K562 (cell line): ENCODE data around the gene COL11A2. TPM values are rescaled to one million over a fixed set of nuclear protein-coding genes. Genes with fewer than 3 reads are reported as not detected.

Source experiments
- ATAC-seq: fragments of 200-7000 bp; cut with Tn5 transposase; 3 replicates; pipeline ENCODE4 v1.9.1; 2020; ENCODE audit warnings: moderate library complexity
- BruUV-seq: library from RNA; stranded (reverse); fragments of 400-500 nt; replicated peaks from 2 replicates; lab custom pipeline; 2021; lab: Mats Ljungman, UMichigan
- CTCF ChIA-PET: fragments of 300-600 bp; formaldehyde crosslinking; extraction: SDS; loops from one replicate; lab custom pipeline; 2021; ENCODE audit warnings: low intra/inter-chr PET ratio; lab: Yijun Ruan, JAX
- POLR2A ChIA-PET: fragments of 300-600, 350-650 bp; sonication (Branson Sonifier 250); formaldehyde crosslinking; extraction: SDS; loops from one replicate; lab custom pipeline; 2021; ENCODE audit warnings: antibody characterized with exemption, inconsistent platforms; lab: Yijun Ruan, JAX
- DNase-seq, 4 experiments: peaks; one replicate each; pipeline versions ENCODE4 v3.0.0 to v3.0.0-alpha.2; 2011 to 2018; ENCODE audit warnings: low spot score in 3 of 4, mixed read lengths in 3 of 4; ENCODE audit errors: extremely low read depth in 1 of 4
- FAIRE-seq: peaks from 2 replicates; lab custom pipeline; 2011; peaks lifted over from hg19 to GRCh38; lab: Jason Lieb, UNC
- H2AFZ ChIP-seq: 2 replicates; pipeline ENCODE4 v1.6.0; 2011; ENCODE audit warnings: low read depth, low read length, control low read depth, inconsistent platforms
- H3K27ac ChIP-seq: fragments of 200-600 bp; 3 replicates; pipeline ENCODE4 v1.8.0; 2011; ENCODE audit warnings: low read depth, mild to moderate bottlenecking, control low read depth, inconsistent platforms, low read length, moderate library complexity, mixed read lengths; ENCODE audit errors: extremely low read depth
- H3K27me3 ChIP-seq, 2 experiments: fragments of 300-600 bp in 1 of 2; 2 replicates in 1 of 2; 3 replicates in 1 of 2; pipeline versions ENCODE4 v1.6.0 to v1.8.0; 2011; ENCODE audit warnings: inconsistent platforms in 2 of 2, low read length in 2 of 2, mild to moderate bottlenecking in 1 of 2, mixed read lengths in 1 of 2, moderate library complexity in 1 of 2; ENCODE audit not compliant: control insufficient read depth in 2 of 2, insufficient read depth in 2 of 2
- H3K36me3 ChIP-seq: fragments of 300-600 bp; 3 replicates; pipeline ENCODE4 v1.8.0; 2011; ENCODE audit warnings: mild to moderate bottlenecking, low read length, inconsistent platforms; ENCODE audit not compliant: control insufficient read depth, insufficient read depth
- H3K4me1 ChIP-seq, 2 experiments: fragments of 200-600 bp in 1 of 2; replicated peaks in 1 of 2; 2 replicates in 1 of 2; 3 replicates in 1 of 2; pipeline versions ENCODE4 v1.5.1 to v1.8.0; 2011; ENCODE audit warnings: inconsistent platforms in 2 of 2, low read length in 2 of 2, mild to moderate bottlenecking in 1 of 2, mixed read lengths in 1 of 2, moderate library complexity in 1 of 2; ENCODE audit not compliant: control insufficient read depth in 2 of 2, insufficient read depth in 2 of 2
- H3K4me2 ChIP-seq: 2 replicates; pipeline ENCODE4 v1.6.1; 2011; ENCODE audit warnings: low read length, control low read depth, inconsistent platforms, mixed read lengths; ENCODE audit not compliant: insufficient read depth
- H3K4me3 ChIP-seq: fragments of 200-600 bp; sonication (generic), shearing (Covaris generic); 2 replicates; pipeline ENCODE4 v1.5.1; 2016; ENCODE audit warnings: control low read depth, inconsistent platforms
- H3K79me2 ChIP-seq: fragments of 200-600 bp; 3 replicates; pipeline ENCODE4 v1.8.0; 2011; ENCODE audit warnings: low read length, inconsistent platforms; ENCODE audit not compliant: control insufficient read depth, insufficient read depth
- H3K9ac ChIP-seq, 2 experiments: 2 replicates each; pipeline versions ENCODE4 v1.6.0 to v1.6.1; 2011; ENCODE audit warnings: low read depth in 2 of 2, low read length in 2 of 2, control low read depth in 1 of 2, inconsistent platforms in 1 of 2, mild to moderate bottlenecking in 1 of 2, mixed read lengths in 1 of 2; ENCODE audit not compliant: insufficient read depth in 1 of 2
- H3K9me1 ChIP-seq: one replicate; pipeline ENCODE4 v1.6.0; 2011; ENCODE audit warnings: inconsistent platforms, mild to moderate bottlenecking, low read length, moderate library complexity; ENCODE audit not compliant: control insufficient read depth, insufficient read depth
- H3K9me3 ChIP-seq: replicated peaks from 2 replicates; pipeline ENCODE4 v1.5.1; 2011; ENCODE audit warnings: low read depth, low read length, inconsistent platforms; ENCODE audit not compliant: control insufficient read depth, insufficient read depth
- H4K20me1 ChIP-seq: replicated peaks from 2 replicates; pipeline ENCODE4 v1.6.1; 2011; ENCODE audit warnings: low read length, inconsistent platforms, mixed read lengths; ENCODE audit not compliant: control insufficient read depth, insufficient read depth
- BCOR ChIP-seq: fragments of 450-650 bp; IDR thresholded peaks from 2 replicates; pipeline ENCODE4 v1.6.1; 2016
- GABPA ChIP-seq: fragments of 200-800 bp; sonication (Bioruptor generic); conservative IDR thresholded peaks from 2 replicates; pipeline ENCODE4 v1.6.1; 2016; ENCODE audit warnings: low read depth, missing genetic modification characterization, missing compliant biosample characterization
- MEIS2 ChIP-seq: fragments of 450-650 bp; IDR thresholded peaks from 2 replicates; pipeline ENCODE4 v1.6.1; 2014; ENCODE audit warnings: mild to moderate bottlenecking; ENCODE audit not compliant: partially characterized antibody
- PKNOX1 ChIP-seq: fragments of 450-650 bp; IDR thresholded peaks from 2 replicates; pipeline ENCODE4 v1.6.1; 2016
- RBFOX2 ChIP-seq: fragments of 200-400 bp; formaldehyde crosslinking; IDR thresholded peaks from 2 replicates; pipeline ENCODE4 v1.6.1; 2017; ENCODE audit warnings: low read depth, mild to moderate bottlenecking, low read length, moderate library complexity
- SOX6 ChIP-seq: fragments of 450-650 bp; IDR thresholded peaks from 2 replicates; pipeline ENCODE4 v1.6.1; 2014; ENCODE audit warnings: mild to moderate bottlenecking
- WGBS: fragments of 100-300 bp; shearing (Covaris generic); methylation state at CpG from one replicate; pipeline ENCODE4 v1.1.6; 2016; ENCODE audit warnings: low coverage, mixed read lengths; ENCODE audit not compliant: insufficient coverage; ENCODE audit errors: missing lambda C conversion rate; 5-methylcytosine and 5-hydroxymethylcytosine counted together
- in situ Hi-C: fragments of 300-500 bp; cut with MboI; formaldehyde crosslinking; loops from 4 replicates; pipeline ENCODE4 v1.15.0; 2018; ENCODE audit warnings: inconsistent platforms, mixed read lengths
- intact Hi-C: fragments of 100-400 bp; cut with micrococcal nuclease; formaldehyde crosslinking; loops from 2 replicates; pipeline ENCODE4 v1.14.2; 2022
- polyA plus RNA-seq, 8 experiments: library from polyadenylated mRNA; depleted of rRNA in 4 of 8; stranded (reverse) in 5 of 8; unstranded in 3 of 8; fragments of >200 nt; fragmentation: Nextera tagmentation in 2 of 8; fragmentation: Illumina TruSeq in 1 of 8; extraction: Ambion mirVana in 2 of 8; extraction: Trizol in 1 of 8; gene quantifications; 2 replicates each; pipeline versions ENCODE4 v1.2.1 to v1.2.3, GENCODE V29; 2011 to 2014; ENCODE audit warnings: inconsistent platforms in 1 of 8, missing spikeins in 1 of 8
- total RNA-seq, 7 experiments: library from RNA; depleted of rRNA in 6 of 7; stranded (reverse); fragments of >200 nt in 6 of 7; fragmentation: Illumina TruSeq in 2 of 7; extraction: Trizol in 2 of 7; gene quantifications; 2 replicates each; pipeline versions ENCODE4 v1.2.1 to v1.2.3, GENCODE V29; 2011 to 2021; ENCODE audit warnings: low replicate concordance in 1 of 7
- TF ChIP-seq, protein P1 (sequence below): fragments of 450-650 bp; formaldehyde crosslinking; IDR thresholded peaks from 2 replicates; pipeline ENCODE4 v1.4.0; 2020; ENCODE audit warnings: mild to moderate bottlenecking, mixed read lengths
- TF ChIP-seq, protein P2 (sequence below), 2 experiments: IDR thresholded peaks in 1 of 2; conservative IDR thresholded peaks in 1 of 2; 2 replicates each; pipeline ENCODE4 v1.6.1; 2016; ENCODE audit warnings: low read depth in 2 of 2, mild to moderate bottlenecking in 1 of 2, missing compliant biosample characterization in 1 of 2, missing genetic modification characterization in 1 of 2, moderate library complexity in 1 of 2

COL11A2 gene
- total and polyA plus RNA-seq, 9 of the 15 experiments (the other 6 are each of a cell fraction or from before 2014, with no cell fraction given), result 0.04 to 0.35 (median 0.09) TPM; not detected in 1

DNA sequence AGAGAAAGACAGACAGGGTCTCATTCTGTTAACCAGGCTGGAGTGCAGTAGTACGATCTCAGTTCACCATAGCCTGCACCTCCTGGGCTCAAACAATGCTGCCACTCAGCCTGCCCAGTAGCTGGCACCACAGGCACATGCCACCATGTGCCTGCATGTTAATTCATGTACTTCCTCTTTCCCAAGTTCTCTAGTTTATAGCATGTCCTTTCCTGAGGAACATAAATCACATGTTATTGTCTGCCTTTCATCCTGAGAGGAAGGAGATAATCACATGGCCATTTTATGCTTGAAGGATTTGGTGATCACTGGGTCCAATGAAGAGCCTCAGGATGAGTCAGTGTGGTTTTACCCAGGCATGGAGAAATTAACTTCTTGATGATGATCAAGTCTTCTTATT is 47.9 kb downstream of the COL11A2 start:
- H3K4me1 ChIP-seq, result no peaks in the 10 kb centered on the region
- H2AFZ ChIP-seq, result no peak overlapping the region
- no peak for FAIRE-seq
- H3K4me3 ChIP-seq, result no peak overlapping the region
- no peaks in the 10 kb centered on the region for H3K79me2 ChIP-seq
- H3K4me2 ChIP-seq, result no peak overlapping the region
- BruUV-seq, result no TSS peak
- CTCF ChIA-PET, result no interaction called here
- 0% methylated on average over 1 of the region's 1 CpG for WGBS
- H3K36me3 ChIP-seq, result no peaks in the 10 kb centered on the region
- intact Hi-C loops, result no loop called here
- TF ChIP-seq PKNOX1 (peak; percentile 75; the same call in 1 of the 2 replicates), MEIS2 (peak; percentile 91), BCOR (no peak), GABPA (0 out of 2 replicates have a peak, but pooled peaks have one; percentile 20), SOX6 (peak; percentile 15; the same call in 1 of the 2 replicates), RBFOX2 (no peak)
- TF ChIP-seq, protein P1, sequence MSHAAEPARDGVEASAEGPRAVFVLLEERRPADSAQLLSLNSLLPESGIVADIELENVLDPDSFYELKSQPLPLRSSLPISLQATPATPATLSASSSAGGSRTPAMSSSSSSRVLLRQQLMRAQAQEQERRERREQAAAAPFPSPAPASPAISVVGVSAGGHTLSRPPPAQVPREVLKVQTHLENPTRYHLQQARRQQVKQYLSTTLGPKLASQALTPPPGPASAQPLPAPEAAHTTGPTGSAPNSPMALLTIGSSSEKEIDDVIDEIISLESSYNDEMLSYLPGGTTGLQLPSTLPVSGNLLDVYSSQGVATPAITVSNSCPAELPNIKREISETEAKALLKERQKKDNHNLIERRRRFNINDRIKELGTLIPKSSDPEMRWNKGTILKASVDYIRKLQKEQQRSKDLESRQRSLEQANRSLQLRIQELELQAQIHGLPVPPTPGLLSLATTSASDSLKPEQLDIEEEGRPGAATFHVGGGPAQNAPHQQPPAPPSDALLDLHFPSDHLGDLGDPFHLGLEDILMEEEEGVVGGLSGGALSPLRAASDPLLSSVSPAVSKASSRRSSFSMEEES, result peak; percentile 27; the same call in 1 of the 2 replicates
- TF ChIP-seq, protein P2, sequence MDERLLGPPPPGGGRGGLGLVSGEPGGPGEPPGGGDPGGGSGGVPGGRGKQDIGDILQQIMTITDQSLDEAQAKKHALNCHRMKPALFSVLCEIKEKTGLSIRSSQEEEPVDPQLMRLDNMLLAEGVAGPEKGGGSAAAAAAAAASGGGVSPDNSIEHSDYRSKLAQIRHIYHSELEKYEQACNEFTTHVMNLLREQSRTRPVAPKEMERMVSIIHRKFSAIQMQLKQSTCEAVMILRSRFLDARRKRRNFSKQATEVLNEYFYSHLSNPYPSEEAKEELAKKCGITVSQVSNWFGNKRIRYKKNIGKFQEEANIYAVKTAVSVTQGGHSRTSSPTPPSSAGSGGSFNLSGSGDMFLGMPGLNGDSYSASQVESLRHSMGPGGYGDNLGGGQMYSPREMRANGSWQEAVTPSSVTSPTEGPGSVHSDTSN (CRISPR knock-in tag; IDR thresholded peaks at IDR 0.05; ENCODE audit: low read depth), result no peak
- TF ChIP-seq, protein P2 (tag; conservative IDR thresholded peaks at IDR 0.05; ENCODE audit: low read depth), result peak; percentile 86
- TF ChIP-seq, all 486 proteins: peak for 6
- Histone ChIP-seq H3K27ac (no peak overlapping the region), H4K20me1 (no peaks in the 10 kb centered on the region), H3K9me1 (no peaks in the 10 kb centered on the region), H3K27me3 (peaks cover 16 to 24% of the 10 kb centered on the region in 2 experiments; a peak in 4 of 5 replicates), H3K9ac (no peak overlapping the region), H3K9me3 (no peaks in the 10 kb centered on the region)
- POLR2A ChIA-PET, result interaction anchor here (0.6 to 1.3 kb wide), 2 partner anchors 9 to 173 kb away, joined by 3 to 5 read pairs; no protein-coding TSS in a partner anchor
- DNase-seq, result peak in 1 of 4 experiments; percentile 2
- in situ Hi-C loops, result no loop called here
- no peak for ATAC-seq
